GM21447 (cell line): ENCODE data around the gene UHMK1.
A peak's percentile ranks its signal among the peaks of the same experiment; 100 is the strongest.

Source experiments
- ATAC-seq: cut with Tn5 transposase; IDR thresholded peaks from one replicate; pipeline ENCODE4 v1.9.1; 2021; ENCODE audit not compliant: unreplicated experiment

UHMK1 gene

DNA sequence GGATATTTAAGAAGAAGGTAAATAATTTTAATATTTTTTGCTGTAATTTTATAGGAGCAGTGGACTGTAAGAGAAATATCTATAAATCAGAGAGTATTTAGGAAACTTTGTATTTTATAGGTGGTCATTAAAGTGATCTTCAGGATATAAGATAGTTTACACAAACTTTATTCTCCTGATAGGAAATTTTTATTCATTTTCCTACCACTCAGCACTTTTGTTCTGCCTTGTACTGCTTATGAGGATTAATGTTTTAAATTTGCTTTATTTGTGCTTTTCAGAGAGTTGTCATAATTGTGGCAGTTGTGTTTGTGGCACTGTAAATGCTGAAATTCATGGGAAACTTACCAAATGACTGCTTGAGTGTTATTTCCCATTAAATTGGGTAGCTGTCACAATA, 29.7 kb downstream of the UHMK1 start:
- no peak for ATAC-seq

DNA sequence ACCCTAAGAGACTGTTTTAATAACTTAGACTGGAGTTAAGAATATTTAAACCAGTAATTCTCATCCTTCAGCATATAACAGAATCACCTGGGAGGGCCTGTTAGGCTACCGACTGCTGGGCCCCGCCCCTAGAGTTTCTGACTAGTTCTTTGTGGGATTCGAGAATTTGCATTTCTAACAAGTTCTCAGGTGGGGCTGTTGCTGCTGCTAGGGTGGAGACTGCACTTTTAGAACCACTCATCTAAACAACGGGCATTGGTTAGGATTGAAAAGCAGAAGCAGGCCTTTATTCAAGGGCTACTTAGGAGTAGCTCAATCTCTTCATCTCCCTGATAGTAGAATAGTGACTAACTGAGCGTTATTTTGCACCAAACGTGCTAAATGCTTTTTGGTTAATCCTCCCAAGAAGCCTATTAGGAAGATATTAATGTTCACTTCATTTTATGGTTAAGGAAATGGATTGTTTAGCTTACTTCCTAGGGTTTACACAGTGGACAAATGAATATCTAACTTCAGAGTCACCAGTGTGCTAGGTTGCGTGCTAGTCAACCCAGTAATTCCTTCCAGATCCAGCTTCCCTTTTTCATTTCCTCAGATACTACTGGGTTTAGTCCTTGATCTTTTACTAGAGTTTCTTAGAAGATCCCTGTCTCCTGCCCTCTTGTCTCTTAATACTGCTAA, 32.8 kb downstream of the UHMK1 start:
- peak; percentile 97 for ATAC-seq

DNA sequence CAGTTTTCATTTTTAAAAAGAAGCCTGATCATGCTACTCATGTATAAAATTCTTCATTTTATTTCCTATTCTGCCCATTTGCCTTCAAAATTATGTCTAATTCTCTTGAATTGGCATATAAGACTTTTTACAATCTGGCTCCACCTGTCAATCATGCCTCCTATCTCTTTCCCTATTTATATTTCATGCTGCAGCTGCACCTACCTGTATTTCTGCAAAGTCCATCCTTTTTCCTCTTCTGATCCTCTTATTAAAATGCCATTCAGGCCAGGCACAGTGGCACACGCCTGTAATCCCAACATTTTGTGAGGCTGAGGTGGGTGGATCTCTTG, 33.3 kb downstream of the UHMK1 start:
- ATAC-seq = no peak

DNA sequence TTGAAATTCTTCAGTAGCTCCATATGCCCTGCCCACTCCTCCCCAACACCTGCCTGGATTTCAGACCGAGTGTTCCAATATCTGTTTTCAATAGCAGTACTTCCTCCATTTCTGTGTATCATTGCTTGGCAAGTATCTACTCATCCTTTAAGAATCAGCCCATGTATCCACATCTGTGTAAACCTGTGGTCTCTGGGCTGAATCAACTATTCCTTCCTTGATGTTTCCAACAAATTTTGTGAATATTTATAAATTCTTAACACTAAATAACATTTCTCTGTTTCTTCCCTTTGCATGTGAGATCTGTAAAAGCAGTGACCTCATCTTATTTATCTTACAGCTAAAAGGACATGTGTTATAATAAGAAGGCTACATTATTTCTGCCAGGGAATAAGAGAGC, 37.9 kb downstream of the UHMK1 start:
- ATAC-seq = no peak

DNA sequence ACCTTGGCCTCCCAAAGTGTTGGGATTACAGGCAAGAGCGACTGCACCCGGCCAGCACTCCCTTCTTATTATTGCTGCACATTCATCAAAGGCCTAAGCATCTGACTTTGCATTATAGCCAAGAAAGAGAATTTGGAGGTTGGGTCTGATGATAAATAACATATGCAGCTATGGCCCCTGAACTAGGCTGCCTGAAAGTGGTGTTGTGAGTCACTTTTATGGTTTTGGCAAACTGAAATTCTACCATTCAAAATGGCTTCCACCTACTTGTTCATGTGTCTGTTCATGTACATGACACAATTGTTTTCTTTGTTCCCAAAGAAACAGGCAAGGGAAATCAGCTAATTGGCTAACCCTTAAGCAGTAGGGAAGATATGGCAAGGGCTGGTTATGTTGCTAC, 38.9 kb downstream of the UHMK1 start:
- no peak for ATAC-seq

DNA sequence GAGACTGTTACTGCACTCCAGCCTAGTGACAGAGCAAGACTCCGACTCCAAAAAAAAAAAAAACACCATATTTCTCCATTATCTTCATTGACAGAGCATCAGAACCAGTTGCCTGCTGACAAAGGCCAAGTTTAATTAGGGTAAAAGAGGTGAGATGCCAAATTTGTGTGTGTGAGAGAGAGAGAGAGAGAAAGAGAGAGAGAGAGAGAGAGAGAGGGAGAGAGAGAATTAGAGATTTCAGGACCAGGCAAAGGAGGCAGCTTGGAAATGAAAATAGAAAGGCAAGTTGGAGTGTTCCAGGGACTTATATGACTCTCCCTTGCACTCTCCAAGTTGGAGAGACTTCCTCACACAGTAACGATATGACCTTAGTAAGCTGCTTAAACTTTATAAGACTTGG, 39.6 kb downstream of the UHMK1 start:
- ATAC-seq = no peak

DNA sequence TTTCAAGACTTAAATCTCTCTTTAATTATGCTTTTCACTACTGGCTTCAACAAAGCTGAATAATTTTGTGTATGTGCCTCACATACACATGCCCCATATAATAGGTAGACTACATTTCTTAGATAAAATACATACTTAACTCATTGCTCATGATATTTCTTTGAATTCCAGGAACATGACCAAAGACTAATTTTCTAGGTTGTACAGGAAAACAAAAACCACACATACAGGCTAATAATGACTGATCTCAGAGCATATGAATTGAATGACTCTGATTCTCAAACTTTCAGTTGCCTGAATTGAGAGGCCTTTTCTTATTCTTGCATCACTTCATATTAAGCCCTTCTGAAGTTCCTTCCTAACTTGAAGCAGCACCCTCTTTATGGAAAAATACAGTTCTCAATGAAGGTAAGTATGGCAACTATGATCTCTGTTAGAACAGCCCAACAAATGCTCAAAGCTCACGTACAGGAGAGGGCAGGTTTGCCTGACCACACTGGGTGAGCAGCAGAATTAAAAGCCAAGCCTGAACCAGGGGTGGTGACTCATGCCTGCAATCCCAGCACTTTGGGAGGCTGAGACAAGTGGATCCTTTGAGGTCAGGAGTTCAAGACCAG, 41.3 kb downstream of the UHMK1 start:
- no peak for ATAC-seq

DNA sequence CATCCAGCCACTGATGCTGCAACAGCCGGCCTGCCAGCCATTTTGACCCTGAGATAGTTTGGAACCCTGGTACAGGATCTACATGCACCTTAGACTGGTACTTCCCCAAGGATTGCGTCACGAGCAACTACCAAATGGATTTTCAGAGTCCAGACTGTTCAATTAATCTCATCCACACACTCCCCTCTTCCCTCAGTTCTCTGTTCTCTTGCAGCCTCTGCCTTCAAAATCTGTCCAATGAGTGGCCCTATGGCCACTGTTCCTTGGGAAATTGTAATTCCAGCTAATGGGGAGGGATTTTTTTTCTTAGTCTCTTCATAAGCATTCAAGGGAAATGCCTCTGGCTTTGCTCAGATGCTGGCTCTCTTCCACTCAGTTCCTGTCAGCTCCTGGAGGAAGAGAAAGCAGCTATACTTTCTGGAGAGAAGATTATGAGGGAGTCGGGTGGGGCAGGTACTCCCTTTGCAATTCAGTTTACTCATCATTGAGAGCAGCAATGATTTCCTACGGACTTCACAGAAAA, 44.1 kb downstream of the UHMK1 start:
- no peak for ATAC-seq

DNA sequence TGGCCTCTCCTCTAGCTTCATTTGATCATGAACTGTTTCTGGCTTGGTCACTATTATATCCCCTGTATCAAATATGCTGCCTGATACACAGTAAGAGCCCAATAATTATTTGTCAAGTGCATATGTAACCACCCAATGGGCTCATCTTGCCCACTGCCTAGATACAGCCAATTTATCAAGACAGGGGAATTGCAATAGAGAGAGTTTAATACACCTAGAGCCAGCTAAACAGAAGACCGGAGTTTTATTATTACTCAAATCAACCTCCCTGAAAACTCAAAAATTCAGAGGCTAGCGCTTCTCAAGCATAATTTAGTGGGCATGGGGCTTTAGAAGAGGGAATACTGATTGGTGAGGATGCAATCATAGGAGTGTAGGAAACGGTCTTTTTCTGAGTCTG, 45.6 kb downstream of the UHMK1 start:
- ATAC-seq = no peak

DNA sequence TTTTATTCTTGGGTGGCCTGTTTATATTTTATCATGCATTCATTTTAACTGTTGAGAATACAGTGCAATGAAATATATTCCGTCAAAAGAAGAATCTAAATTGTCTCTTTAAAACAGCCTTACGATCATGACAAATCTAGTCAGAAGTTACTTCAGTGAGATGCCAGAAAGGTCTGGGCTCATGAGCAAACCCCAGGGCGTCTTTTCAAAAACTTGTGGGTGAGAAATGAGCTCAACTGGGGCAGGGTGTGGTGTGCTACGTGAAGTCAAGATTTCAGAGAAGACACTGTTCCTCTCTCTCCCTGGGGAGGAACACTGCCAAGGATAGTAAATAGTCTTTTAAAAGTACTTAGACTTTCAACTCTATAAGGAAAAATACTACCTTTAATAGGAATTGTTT, 50.6 kb downstream of the UHMK1 start:
- ATAC-seq = no peak

DNA sequence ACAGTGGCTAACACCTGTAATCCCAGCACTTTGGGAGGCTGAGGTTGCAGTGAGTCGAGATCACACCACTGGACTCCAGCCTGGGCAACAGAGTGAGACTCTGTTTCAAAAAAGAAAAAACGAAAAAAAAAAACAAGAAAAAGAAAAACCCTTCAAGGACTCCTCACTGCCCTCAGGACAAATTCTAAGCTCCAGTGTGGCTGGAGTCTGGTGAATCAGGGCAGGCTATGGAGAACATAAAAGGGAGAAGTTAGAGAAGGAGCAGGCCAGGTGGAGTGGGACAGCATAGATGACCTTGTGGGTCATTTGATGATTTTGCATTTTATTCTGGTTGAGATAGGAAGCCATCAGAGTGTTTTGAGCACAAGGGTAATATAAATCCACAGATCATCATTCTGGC, 51.4 kb downstream of the UHMK1 start:
- ATAC-seq = no peak

DNA sequence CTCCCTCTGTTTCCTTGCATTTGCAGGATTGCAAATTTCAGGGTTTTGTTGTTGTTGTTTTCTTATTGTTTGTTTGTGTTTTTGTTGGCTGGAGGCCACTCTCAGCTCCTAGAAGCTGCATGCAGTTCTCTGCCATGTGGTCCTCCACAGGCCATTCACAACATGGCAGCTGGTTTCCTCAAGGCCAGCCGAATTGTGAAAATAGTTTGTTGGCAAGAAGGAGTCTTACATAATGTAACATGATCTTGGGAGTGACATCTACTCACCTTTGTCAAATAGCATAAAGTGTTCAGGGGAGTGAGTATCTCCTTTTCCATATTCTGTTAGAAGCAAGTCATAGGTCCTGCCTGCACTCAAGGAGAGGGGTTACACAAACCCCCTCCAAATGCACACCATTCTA, 53.3 kb downstream of the UHMK1 start:
- no peak for ATAC-seq

DNA sequence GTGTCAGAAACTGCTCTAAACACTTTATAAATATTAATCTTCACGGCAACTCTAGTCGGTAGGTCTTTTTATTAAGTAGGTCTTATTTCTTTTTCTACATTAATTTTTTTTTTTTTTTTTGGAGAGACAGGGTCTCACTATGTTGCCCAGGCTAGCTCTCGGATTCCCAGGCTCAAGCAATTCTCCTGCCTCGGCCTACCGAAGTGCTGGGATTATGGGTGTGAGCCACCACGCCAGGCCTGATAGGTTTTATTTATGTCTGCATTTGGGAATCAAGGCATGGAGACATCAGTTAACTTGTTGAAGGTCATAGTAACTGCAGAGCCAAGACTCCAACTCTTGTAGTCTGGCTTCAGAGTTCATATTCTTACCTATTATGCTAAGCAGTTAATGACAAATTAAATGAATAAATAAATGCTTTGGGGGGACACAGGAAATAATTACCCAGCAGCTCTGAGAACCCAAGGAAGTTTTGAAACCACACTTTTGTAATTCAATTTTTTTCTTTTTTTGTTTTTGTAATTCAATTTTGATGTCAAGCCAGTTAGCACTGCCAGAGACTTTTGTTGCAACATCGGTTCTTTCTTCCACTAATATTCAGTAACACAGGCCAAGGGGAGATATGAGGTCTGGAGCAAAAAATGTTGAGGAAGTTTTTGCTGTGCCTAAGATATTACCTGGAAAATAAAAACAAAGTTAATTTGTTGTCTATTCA, 54.5 kb downstream of the UHMK1 start:
- ATAC-seq = no peak

DNA sequence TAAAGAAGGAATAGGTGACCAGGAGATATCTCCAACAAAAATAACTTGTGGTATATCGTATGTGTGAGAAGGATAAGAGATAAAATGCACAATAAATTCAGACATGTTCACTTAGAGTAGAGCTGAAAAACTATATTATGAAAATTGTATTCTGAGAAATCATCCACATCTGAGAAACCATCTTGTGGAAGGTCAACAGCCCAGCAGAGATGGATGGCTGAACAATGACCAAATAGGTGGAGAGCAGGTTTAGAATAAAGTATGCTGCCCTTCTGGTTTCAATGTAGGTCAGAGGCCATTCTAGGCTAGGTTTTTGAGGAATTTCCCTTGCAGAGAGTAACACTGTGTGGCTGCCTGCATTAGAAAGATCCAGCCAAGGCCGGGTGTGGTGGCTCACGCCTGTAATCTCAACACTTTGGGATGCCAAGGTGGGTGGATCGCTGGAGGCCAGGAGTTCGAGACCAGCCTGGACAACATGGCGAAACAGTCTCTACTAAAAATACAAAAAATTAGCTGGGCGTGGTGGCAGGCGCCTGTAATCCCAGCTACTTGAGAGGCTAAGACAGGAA, 55.1 kb downstream of the UHMK1 start:
- ATAC-seq = no peak

DNA sequence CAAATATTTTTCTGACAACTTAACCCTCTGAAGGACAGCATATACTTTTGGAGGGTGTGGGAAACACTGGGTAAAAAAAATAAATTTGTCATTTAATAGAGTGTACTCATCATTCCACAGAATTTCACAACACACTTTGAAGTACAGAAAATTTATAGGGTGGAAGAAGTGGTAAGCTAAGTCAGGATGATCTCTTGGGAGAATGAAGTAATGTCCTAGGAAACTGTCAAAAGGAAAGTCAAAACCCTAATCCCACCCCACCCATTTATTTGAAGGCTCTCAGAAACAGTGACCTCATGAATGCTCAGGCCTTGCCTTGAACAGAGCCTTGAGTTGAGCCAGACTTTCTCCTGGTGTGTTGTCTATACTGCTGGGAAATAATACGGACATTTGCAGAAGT, 56.6 kb downstream of the UHMK1 start:
- ATAC-seq = no peak

DNA sequence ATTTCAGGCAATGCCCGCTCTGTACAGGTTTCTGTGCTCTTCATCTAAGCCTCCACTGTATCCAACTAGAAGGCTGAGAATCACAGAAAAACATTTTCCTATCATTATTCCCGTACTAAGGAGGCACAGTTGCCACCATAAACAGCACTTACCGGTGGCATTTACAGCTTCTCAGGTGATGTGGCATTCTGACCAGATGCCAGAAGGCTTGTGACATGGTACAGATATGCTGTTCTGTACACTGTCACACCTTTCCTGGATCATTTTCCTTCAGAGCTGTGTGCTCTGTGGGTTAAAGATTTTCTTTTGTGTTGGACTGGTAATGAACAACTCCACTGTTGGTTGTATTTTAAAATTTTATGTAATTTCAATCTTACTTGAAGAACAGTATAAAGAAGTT, 59.9 kb downstream of the UHMK1 start:
- no peak for ATAC-seq

DNA sequence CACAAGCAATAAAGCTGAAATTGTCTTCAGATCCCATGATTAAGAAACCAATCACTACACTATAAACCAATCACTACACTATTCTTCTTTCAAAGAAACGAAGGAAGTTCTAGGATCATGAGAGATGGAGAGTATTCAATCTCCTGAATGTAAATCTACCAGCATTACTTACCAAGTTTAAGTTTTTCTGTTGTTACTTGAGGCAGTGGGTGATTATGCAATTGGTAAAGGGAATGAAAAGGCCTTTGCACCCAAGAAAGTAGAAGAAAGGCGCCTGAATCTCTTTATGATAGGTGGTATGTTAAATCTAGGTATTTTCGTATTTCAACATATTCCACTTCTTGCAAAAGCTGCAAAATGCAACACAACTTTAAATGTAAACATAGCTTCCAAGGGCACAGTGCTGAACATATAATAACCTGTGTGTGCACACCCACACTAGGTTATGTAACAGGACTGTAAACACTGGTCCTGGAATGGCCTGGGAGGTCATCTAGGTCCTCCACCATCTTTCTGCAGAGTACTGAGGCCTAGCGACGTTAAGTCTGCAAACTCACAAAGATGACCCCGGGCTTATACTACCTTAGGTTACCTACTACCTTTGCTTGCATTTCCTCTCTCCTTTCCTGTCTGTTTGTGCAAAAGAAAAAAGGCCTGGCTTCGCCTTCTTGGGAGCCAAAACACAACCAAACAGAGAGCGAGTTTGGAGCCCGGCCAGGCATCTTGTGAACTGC, 62.9 kb downstream of the UHMK1 start:
- no peak for ATAC-seq

DNA sequence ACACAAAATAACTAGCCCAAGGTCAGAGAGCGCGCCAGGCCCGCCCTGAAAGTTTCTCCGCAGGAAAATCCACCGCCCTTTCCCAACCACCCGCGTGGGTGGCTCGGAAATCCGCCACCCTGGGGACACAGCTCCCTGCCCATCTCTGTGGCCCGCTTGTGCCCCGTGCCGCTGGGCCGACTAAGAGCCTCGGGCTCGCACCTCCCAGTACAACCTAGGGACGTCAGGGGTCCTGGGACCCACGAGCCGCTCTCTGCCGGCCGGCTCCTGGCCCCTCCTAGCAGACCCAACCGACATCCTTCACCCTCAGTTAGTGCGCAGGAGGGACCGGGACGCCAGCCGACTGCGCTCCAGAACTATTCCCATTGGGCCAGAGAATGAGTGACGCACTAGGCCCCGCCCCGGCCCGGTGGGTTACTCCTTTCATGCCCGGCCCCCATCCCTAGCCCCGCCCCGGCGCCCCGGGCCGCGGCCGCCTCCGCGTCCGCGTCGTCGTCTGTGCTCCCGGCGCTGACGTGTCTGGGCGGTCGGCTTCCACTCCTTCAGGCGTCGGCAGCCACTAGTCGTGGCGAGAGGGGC, 63.5 kb downstream of the UHMK1 start:
- ATAC-seq = peak; percentile 98

DNA sequence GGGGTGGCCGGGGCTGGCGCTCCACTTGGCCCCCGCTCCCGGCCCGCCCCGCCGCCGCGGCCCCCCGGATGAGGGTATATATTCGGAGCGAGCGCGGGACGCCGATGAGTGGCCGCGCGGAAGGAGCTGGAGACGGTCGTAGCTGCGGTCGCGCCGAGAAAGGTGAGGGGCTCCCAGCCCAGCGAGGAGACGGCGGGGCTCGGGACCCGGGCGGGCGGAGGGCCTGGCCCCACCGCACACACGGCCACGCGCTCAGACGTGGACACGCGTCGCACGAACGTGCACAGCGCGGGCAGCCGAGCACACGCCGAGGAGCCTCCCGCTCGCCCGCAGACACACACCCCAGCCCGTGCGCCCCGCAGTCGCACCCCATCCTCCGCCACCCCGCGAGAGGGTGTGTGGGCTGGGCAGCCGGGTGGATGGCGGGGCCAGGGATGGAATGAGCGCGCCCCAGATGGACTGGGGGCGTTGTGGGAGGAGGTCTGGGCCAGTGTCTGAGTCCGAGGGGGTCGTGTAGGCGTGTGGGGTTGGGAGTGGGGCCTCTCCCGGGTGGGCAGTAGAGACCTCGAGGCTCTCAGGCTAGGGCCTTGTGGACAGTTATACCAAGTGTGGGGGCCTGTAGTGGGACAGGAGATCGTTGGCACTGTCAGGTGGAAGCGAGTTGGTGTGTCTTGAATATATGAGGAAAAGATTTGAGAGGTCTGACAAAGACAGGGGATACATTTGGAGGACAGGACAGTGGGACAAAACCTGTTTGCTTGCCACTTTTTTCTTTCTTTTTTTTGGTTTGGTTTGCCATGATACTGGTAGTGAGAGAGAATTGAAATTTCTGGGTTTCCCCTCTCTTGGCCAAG, 64.2 kb downstream of the UHMK1 start, which contains the start of gene UAP1:
TSS of gene UAP1 (plus strand) at position 107 of the 854 bp plus-strand sequence. CDS start 4,347 bp downstream, outside the sequence.
- peak; percentile 33 for ATAC-seq

DNA sequence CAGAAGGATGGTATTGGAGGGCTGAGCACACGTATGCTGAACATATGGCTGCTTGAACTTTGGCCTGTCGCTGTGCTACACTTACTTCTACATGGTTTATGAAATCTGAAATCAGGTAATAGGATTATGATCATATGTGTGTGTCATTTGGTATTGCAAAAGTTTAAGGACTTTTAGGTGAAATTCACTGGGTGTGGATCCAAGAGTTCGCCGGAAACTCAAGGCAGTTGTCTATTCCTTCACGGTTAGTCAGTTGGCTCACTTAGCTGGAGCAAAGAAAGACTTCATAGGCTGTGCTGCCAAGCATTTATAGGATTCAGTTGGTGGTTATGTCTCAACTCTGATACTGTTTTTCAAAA, 64.8 kb downstream of the UHMK1 start:
- ATAC-seq = no peak
